Effector memory CD4-positive, alpha-beta T cell (primary cell): ENCODE data around the gene DGKD.
"Not testable (repeated sequence)": the region's sequence is repeated elsewhere in the genome, so short reads cannot be mapped to it uniquely, and the experiment has no call there.

ENCODE experiments used
- DNase-seq, 3 donors: peaks; one replicate each; pipeline ENCODE4 v3.0.0-alpha.2; 2020
- H3K27ac ChIP-seq: 2 replicates; pipeline ENCODE4 v1.7.0; 2013; ENCODE audit warnings: mild to moderate bottlenecking, low read length, moderate library complexity; ENCODE audit not compliant: insufficient read depth, poor library complexity, severe bottlenecking
- H3K27me3 ChIP-seq: replicated peaks from 2 replicates; pipeline ENCODE4 v1.7.0; 2013; ENCODE audit warnings: mild to moderate bottlenecking, low read length; ENCODE audit not compliant: insufficient read depth, control insufficient read depth, poor library complexity, severe bottlenecking
- H3K36me3 ChIP-seq: 2 replicates; pipeline ENCODE4 v1.7.0; 2013; ENCODE audit warnings: mild to moderate bottlenecking, low read length, moderate library complexity; ENCODE audit not compliant: control insufficient read depth, insufficient read depth
- H3K4me1 ChIP-seq: 2 replicates; pipeline ENCODE4 v1.7.0; 2013; ENCODE audit warnings: low read length, mild to moderate bottlenecking; ENCODE audit not compliant: control insufficient read depth, insufficient read depth, poor library complexity, severe bottlenecking
- H3K4me3 ChIP-seq: 2 replicates; pipeline ENCODE4 v1.7.0; 2013; ENCODE audit warnings: low read length, low read depth, mild to moderate bottlenecking; ENCODE audit not compliant: insufficient read depth, poor library complexity, severe bottlenecking
- H3K9me3 ChIP-seq: 2 replicates; pipeline ENCODE4 v1.7.0; 2013; ENCODE audit warnings: mild to moderate bottlenecking, low read length, moderate library complexity; ENCODE audit not compliant: control insufficient read depth

DGKD gene

GRCh38 chr2:233389601-233390125 lies 35.4 kb downstream of the DGKD start:
- no peak overlapping the region for H3K27ac ChIP-seq
- H3K9me3 ChIP-seq: no peaks in the 10 kb centered on the region
- peaks cover 9% of the 10 kb centered on the region for H3K36me3 ChIP-seq
- H3K4me3 ChIP-seq: no peak overlapping the region
- no peak for DNase-seq
- H3K27me3 ChIP-seq: no peaks in the 10 kb centered on the region
- peaks cover 12% of the 10 kb centered on the region for H3K4me1 ChIP-seq

GRCh38 chr2:233395687-233396086 lies 41.4 kb downstream of the DGKD start:
- Histone ChIP-seq H3K4me1 (peaks cover 19% of the 10 kb centered on the region), H3K4me3 (no peak overlapping the region), H3K27ac (no peak overlapping the region), H3K27me3 (no peaks in the 10 kb centered on the region), H3K9me3 (no peaks in the 10 kb centered on the region), H3K36me3 (peaks cover under 1% of the 10 kb centered on the region)
- no peak for DNase-seq

DNA sequence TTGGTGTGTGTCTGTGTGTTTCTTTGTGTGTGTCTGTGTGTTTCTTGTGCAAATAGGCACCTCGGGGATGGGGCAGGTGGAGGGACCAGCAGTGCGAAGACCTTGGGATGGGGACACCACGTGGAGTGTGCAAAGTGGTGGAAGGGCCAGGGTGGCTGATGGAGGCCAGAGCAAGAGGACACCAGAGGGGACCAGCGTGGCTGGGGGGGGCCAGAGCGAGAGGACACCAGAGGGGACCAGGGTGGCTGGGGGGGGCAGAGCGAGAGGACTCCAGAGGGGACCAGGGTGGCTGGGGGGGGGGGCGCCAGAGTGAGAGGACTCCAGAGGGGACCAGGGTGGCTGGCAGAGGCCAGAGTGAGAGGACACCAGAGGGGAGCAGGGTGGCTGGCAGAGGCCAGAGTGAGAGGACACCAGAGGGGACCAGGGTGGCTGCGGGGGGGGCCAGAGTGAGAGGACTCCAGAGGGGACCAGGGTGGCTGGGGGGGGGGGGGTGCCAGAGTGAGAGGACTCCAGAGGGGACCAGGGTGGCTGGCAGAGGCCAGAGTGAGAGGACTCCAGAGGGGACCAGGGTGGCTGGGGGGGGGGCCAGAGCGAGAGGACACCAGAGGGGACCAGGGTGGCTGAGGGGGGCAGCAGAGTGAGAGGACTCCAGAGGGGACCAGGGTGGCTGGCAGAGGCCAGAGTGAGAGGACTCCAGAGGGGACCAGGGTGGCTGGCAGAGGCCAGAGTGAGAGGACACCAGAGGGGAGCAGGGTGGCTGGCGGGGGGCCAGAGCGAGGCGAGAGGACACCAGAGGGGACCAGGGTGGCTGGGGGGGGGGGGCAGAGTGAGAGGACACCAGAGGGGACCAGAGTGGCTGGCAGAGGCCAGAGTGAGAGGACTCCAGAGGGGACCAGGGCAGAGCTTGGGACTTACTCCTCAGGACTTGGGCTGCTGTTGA lies 42.7 kb downstream of the DGKD start:
- not testable (repeated sequence) for H3K27me3 ChIP-seq, H3K9me3 ChIP-seq, H3K36me3 ChIP-seq, H3K27ac ChIP-seq, DNase-seq, H3K4me3 ChIP-seq
- H3K4me1 ChIP-seq: peaks cover 19% of the 10 kb centered on the region

DNA sequence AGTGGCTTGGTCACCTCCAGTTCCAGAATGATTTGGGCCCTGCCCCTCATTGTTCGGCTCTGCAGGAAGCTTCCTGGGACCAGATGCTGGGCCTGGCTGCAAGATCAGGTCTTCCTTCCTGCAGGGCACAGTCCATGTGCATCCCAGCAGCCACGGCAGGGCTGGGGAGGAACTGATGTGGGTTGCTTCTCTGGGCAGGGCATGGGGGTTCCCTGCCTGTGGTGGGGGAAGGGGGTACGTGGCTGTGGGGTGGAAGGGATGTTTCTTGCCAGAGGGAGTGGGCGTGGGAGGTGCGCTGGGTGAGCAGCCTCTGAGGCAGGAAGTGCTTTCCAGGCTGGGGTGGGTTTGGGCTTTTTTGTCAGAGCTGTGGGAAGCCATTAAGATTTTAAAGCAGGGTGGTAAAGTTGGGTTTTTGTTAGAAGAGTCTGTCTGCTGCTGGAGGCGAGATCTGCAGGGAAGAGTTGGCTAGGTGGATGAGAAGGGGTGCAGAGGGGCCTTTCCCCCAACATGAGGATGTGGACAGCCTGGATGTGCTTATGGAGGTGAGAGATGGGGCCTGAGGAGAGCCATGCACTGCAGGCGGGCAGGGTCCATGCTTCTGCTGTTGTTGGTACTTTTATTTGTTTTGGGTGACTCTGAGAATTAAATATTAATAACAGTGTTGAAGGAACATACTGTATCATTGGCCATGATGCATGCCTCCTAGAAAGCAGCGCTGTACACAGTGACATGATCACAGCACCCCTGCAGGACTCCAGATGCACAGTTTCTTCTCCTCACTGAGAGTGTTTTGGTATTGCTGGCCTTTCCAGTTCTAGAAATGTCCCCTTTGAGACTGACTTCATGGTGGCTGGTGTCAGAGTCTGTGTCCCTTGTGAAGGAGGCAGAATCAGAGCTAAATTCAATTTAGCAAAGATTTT lies 45.3 kb downstream of the DGKD start:
- no peak overlapping the region for H3K4me3 ChIP-seq
- no peaks in the 10 kb centered on the region for H3K36me3 ChIP-seq
- peaks cover 22% of the 10 kb centered on the region for H3K4me1 ChIP-seq
- no peaks in the 10 kb centered on the region for H3K9me3 ChIP-seq
- no peak overlapping the region for H3K27ac ChIP-seq
- H3K27me3 ChIP-seq: no peaks in the 10 kb centered on the region
- DNase-seq: peak in 1 of 3 donors; percentile 22

DNA sequence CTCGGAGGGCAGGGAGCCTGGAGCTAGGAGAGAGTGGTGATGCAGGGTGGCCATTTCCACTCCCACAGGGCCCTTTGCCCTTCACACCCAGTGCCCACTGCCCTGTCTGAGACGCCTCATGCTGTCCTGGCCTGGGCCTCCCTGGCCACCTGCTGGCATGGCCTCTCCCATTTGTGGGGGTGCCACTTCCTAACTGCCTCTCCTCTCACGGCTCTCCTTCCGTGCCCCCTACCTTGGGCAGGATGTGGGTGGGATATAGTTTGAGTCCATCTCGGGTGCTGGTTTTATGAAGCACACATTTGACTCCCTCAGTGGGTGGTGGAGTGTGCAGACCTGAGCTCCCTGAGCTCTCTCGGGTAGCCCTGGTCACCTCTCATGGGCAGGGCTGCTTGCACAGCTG lies 46.0 kb downstream of the DGKD start:
- Histone ChIP-seq H3K4me3 (no peak overlapping the region), H3K4me1 (peaks cover 23% of the 10 kb centered on the region), H3K27me3 (no peaks in the 10 kb centered on the region), H3K36me3 (no peaks in the 10 kb centered on the region), H3K27ac (no peak overlapping the region), H3K9me3 (no peaks in the 10 kb centered on the region)
- no peak for DNase-seq

- Histone ChIP-seq H3K9me3 (no peaks in the 10 kb centered on the region), H3K27ac (no peak overlapping the region), H3K27me3 (no peaks in the 10 kb centered on the region), H3K4me1 (peaks cover 23% of the 10 kb centered on the region), H3K36me3 (no peaks in the 10 kb centered on the region), H3K4me3 (no peak overlapping the region)
- DNase-seq: no peak
Measured at GRCh38 chr2:233400961-233401360, 46.7 kb downstream of the DGKD start.

DNA sequence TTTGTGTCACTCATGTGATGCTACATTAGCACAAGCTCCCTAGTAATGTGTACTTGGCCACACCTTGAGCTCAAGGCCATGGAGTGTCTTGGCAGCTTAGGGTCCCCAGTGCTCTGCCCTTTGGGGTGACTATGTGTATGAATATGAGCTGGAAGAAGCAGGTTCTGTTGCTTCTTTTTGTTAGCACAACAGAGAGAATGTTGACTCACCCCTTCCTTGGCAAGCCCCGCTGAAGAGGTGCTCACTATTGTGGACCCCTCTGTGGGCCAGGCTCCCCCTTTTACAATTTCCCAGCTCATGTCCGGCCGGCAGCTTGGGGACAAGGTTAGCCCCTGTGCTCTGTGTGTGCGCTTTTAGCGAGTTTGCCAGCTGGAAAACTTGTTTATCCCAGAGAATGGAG lies 48.1 kb downstream of the DGKD start:
- Histone ChIP-seq H3K36me3 (no peaks in the 10 kb centered on the region), H3K9me3 (no peaks in the 10 kb centered on the region), H3K4me1 (peaks cover 23% of the 10 kb centered on the region), H3K27me3 (no peaks in the 10 kb centered on the region), H3K27ac (no peak overlapping the region), H3K4me3 (no peak overlapping the region)
- DNase-seq: no peak

GRCh38 chr2:233402789-233403188 lies 48.5 kb downstream of the DGKD start:
- Histone ChIP-seq H3K27ac (no peak overlapping the region), H3K4me3 (no peak overlapping the region), H3K9me3 (no peaks in the 10 kb centered on the region), H3K36me3 (no peaks in the 10 kb centered on the region), H3K27me3 (no peaks in the 10 kb centered on the region), H3K4me1 (peaks cover 23% of the 10 kb centered on the region)
- no peak for DNase-seq

DNA sequence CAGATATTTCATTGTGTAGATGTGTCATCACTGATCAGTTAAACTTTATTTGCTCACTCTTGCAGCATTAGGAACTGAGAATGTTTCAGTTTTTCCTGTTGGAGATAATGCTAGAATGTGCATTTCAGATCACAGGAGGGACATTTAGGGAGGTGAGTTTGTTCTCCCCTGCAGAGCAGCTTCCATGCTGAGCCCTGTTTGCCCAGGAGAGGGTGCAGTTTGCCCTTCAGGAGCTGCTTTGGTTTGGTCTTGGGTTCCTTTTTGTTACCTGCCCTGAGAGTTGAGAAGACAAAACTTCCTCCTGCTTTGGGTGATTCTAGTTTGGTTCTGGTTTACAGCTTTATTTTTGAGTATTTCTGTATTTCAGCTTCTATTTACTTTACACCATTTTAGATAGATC lies 49.9 kb downstream of the DGKD start:
- no peaks in the 10 kb centered on the region for H3K27me3 ChIP-seq
- peaks cover 26% of the 10 kb centered on the region for H3K4me1 ChIP-seq
- H3K9me3 ChIP-seq: no peaks in the 10 kb centered on the region
- peak; percentile 38 to 52 (median 39) for DNase-seq
- H3K36me3 ChIP-seq: no peaks in the 10 kb centered on the region
- no peak overlapping the region for H3K4me3 ChIP-seq
- no peak overlapping the region for H3K27ac ChIP-seq
